ENCODE data around the gene MRPS12.

DNA sequence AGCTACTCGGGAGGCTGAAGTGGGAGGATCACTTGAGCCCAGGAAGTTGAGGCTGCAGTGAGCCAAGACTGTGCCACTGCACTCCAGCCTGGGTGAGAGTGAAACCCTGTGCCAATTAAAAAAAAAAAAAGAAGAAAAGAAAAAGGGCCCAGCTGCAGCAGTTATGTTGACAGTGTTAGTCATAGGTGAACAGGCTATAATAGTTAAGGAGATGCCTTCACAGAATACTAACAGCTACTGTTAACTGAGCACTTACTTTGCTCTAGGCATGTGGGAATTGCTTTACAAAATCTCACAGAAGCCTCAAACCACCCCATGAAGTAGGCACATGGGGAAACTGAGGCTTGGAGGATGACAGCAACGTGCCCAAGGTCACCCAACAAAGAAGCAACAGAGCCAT, 40.9 kb downstream of the MRPS12 start:
- TF ChIP-seq CTCF (IDR thresholded peaks at IDR 0.05) (no peak), POLR2A (IDR thresholded peaks at IDR 0.05) (no peak)
